Fibroblast of lung (primary cell): ENCODE results near the gene TEX35. TPM values are rescaled to one million over a fixed set of nuclear protein-coding genes. Genes with fewer than 3 reads are reported as not detected.

Source experiments
- DNase-seq, 2 donors: peaks; one replicate each; pipeline versions ENCODE4 v3.0.0 to v3.0.0-alpha.2; 2010; ENCODE audit warnings: low read depth in 2 of 2
- H2AFZ ChIP-seq: 2 replicates; pipeline ENCODE4 v1.5.1; 2012; ENCODE audit warnings: low read length, control low read depth, inconsistent platforms
- H3K27ac ChIP-seq: 2 replicates; pipeline ENCODE4 v1.5.1; 2011; ENCODE audit warnings: low read length, control low read depth; ENCODE audit not compliant: insufficient read depth
- H3K27me3 ChIP-seq: 2 replicates; pipeline ENCODE4 v1.5.1; 2011; ENCODE audit warnings: mild to moderate bottlenecking, low read length; ENCODE audit not compliant: control insufficient read depth, insufficient read depth
- H3K36me3 ChIP-seq: 2 replicates; pipeline ENCODE4 v1.5.1; 2011; ENCODE audit warnings: low read length; ENCODE audit not compliant: control insufficient read depth, insufficient read depth
- H3K4me1 ChIP-seq: 2 replicates; pipeline ENCODE4 v1.5.1; 2011; ENCODE audit warnings: low read length; ENCODE audit not compliant: control insufficient read depth, insufficient read depth; ENCODE audit errors: extremely low read depth
- H3K4me2 ChIP-seq: 2 replicates; pipeline ENCODE4 v1.5.1; 2011; ENCODE audit warnings: low read length, control low read depth; ENCODE audit not compliant: insufficient read depth; ENCODE audit errors: extremely low read depth
- H3K4me3 ChIP-seq, 4 experiments: fragments of 200-600 bp in 1 of 4; sonication (generic) in 1 of 4; replicated peaks in 1 of 4; 2 replicates each; pipeline ENCODE4 v1.5.1; 2011 to 2016; ENCODE audit warnings: low read length in 4 of 4, low read depth in 3 of 4, mild to moderate bottlenecking in 3 of 4, control low read depth in 2 of 4, inconsistent platforms in 1 of 4, mixed read lengths in 1 of 4; ENCODE audit not compliant: insufficient read depth in 1 of 4; ENCODE audit errors: control extremely low read depth in 1 of 4
- H3K79me2 ChIP-seq: 2 replicates; pipeline ENCODE4 v1.5.1; 2012; ENCODE audit warnings: mild to moderate bottlenecking, low read length, inconsistent platforms; ENCODE audit not compliant: control insufficient read depth, insufficient read depth
- H3K9ac ChIP-seq: 2 replicates; pipeline ENCODE4 v1.5.1; 2011; ENCODE audit warnings: mild to moderate bottlenecking, low read length, control low read depth; ENCODE audit not compliant: insufficient read depth
- H3K9me3 ChIP-seq: 2 replicates; pipeline ENCODE4 v1.5.1; 2012; ENCODE audit warnings: low read depth, low read length; ENCODE audit not compliant: control insufficient read depth, insufficient read depth
- H4K20me1 ChIP-seq: 2 replicates; pipeline ENCODE4 v1.5.1; 2011; ENCODE audit warnings: low read length; ENCODE audit not compliant: control insufficient read depth, insufficient read depth; ENCODE audit errors: extremely low read depth
- CTCF ChIP-seq, 2 donors: IDR thresholded peaks in 1 of 2; conservative IDR thresholded peaks in 1 of 2; 1 replicate in 1 of 2; 2 replicates in 1 of 2; pipeline ENCODE4 v1.5.1; 2011 to 2012; ENCODE audit warnings: low read length in 2 of 2, control low read depth in 1 of 2, inconsistent platforms in 1 of 2, low read depth in 1 of 2, mild to moderate bottlenecking in 1 of 2
- EZH2 ChIP-seq: IDR thresholded peaks from 2 replicates; pipeline ENCODE4 v1.5.1; 2012; ENCODE audit warnings: low read length, control low read depth, mild to moderate bottlenecking; ENCODE audit errors: missing control alignments
- polyA plus RNA-seq, 2 donors: library from polyadenylated mRNA; depleted of rRNA in 1 of 2; stranded (reverse) in 1 of 2; unstranded in 1 of 2; fragments of >200 nt; gene quantifications; 2 replicates each; pipeline ENCODE4 v1.2.1, GENCODE V29; 2011 to 2012; ENCODE audit warnings: missing spikeins in 1 of 2
- total RNA-seq: library from RNA; depleted of rRNA; stranded (reverse); fragments of >200 nt; gene quantifications from 2 replicates; pipeline ENCODE4 v1.2.1, GENCODE V29; 2014

TEX35 gene
- total and polyA plus RNA-seq, 2 donors (not counting 1 experiment from before 2014, with no cell fraction given), result 0.24 TPM; not detected in 1

GRCh38 chr1:178530037-178530402, 17.1 kb downstream of the TEX35 start:
- peak overlapping the region; percentile 30 for H3K4me2 ChIP-seq
- no peak overlapping the region for H3K4me3 ChIP-seq
- H3K27ac ChIP-seq, result peak overlapping the region; percentile 30
- no peaks in the 10 kb centered on the region for H3K79me2 ChIP-seq
- no peaks in the 10 kb centered on the region for H3K36me3 ChIP-seq
- no peaks in the 10 kb centered on the region for H4K20me1 ChIP-seq
- H3K4me1 ChIP-seq, result peaks cover 18% of the 10 kb centered on the region
- TF ChIP-seq EZH2, result no peak
- TF ChIP-seq CTCF (conservative IDR thresholded peaks at IDR 0.05 in 1 of 2, IDR thresholded peaks at IDR 0.05 in 1 of 2; ENCODE audit: low read depth in 1 of 2, low read length in 2 of 2), result no peak
- H3K27me3 ChIP-seq, result no peaks in the 10 kb centered on the region
- no peaks in the 10 kb centered on the region for H3K9me3 ChIP-seq
- H2AFZ ChIP-seq, result no peak overlapping the region
- H3K9ac ChIP-seq, result no peak overlapping the region
- peak; percentile 69 to 82 for DNase-seq

- Histone ChIP-seq H3K27me3 (no peaks in the 10 kb centered on the region), H2AFZ (no peak overlapping the region), H3K9me3 (no peaks in the 10 kb centered on the region), H3K4me1 (peaks cover 18% of the 10 kb centered on the region), H3K4me3 (no peak overlapping the region), H3K9ac (no peak overlapping the region), H4K20me1 (no peaks in the 10 kb centered on the region), H3K79me2 (no peaks in the 10 kb centered on the region), H3K36me3 (no peaks in the 10 kb centered on the region), H3K4me2 (peak overlapping the region; percentile 30), H3K27ac (peak overlapping the region; percentile 30)
- DNase-seq, result peak in 1 of 2 donors; percentile 18
- TF ChIP-seq EZH2 (no peak), CTCF (conservative IDR thresholded peaks at IDR 0.05 in 1 of 2, IDR thresholded peaks at IDR 0.05 in 1 of 2; ENCODE audit: low read depth in 1 of 2, low read length in 2 of 2) (no peak)
Observed at GRCh38 chr1:178530502-178530901, 17.6 kb downstream of the TEX35 start.

- no peak for TF ChIP-seq CTCF (conservative IDR thresholded peaks at IDR 0.05 in 1 of 2, IDR thresholded peaks at IDR 0.05 in 1 of 2; ENCODE audit: low read depth in 1 of 2, low read length in 2 of 2)
- no peak for TF ChIP-seq EZH2
- Histone ChIP-seq H3K79me2 (no peaks in the 10 kb centered on the region), H3K27me3 (no peaks in the 10 kb centered on the region), H3K4me1 (peaks cover 23% of the 10 kb centered on the region), H2AFZ (peak overlapping the region; percentile 17), H3K4me3 (no peak overlapping the region), H4K20me1 (no peaks in the 10 kb centered on the region), H3K36me3 (no peaks in the 10 kb centered on the region), H3K27ac (no peak overlapping the region), H3K4me2 (no peak overlapping the region), H3K9ac (no peak overlapping the region), H3K9me3 (no peaks in the 10 kb centered on the region)
- no peak for DNase-seq
Observed at GRCh38 chr1:178531887-178532286, 19.0 kb downstream of the TEX35 start.
